ENCODE results near the gene SCN3A.

SCN3A gene

DNA sequence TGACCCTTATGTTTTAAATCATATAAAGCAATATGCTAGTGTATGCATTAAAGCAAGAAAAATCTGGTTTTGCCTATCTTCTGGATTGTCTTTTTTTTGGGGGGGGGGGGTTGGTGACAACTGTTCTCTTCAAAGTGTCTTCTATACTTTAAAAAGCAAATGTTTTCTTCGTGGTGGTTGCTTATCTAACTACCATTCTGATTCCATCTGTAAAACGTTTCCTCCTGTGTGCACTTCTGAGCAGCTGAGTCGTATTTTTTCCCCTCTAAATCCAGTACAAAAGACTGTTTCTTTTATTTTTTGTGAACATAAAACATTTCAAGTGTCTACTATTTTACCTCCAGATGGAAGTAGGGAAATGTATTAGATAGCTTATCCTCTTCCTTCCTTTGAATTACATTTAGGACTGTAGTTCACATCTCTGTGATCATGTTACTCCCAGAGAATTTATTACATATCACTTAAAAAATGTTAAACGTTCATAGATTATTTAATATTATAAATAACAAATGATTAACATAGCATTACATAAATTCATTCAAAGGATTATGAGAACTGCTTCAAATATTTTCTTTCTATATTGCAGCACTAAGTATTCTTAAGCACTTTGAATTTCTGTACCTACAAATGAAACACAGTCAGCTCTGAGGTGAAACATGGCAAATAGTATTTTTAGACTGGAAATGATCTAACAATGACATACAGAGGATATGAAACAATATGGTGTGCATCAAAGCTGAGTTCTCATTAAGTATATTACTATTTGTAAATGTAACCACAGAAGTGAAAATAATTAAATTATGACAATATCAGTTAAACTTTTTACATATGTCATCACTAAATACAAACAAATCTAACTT, 56.4 kb downstream of the SCN3A start:
- Histone ChIP-seq H3K9ac (ENCODE audit: low read depth, low read length) (no peak overlapping the region), H3K36me3 (ENCODE audit: control insufficient read depth, insufficient read depth, low read length) (no peaks in the 10 kb centered on the region), H3K9me3 (ENCODE audit: control insufficient read depth, insufficient read depth, low read length) (no peaks in the 10 kb centered on the region), H3K4me3 (ENCODE audit: low read depth, low read length) (no peak overlapping the region), H3K27me3 (ENCODE audit: control insufficient read depth, insufficient read depth, low read length) (no peaks in the 10 kb centered on the region), H3K27ac (ENCODE audit: low read depth, low read length) (no peak overlapping the region), H3K4me1 (ENCODE audit: control insufficient read depth, insufficient read depth, low read length) (no peaks in the 10 kb centered on the region; the same call in 1 of the 2 replicates)

DNA sequence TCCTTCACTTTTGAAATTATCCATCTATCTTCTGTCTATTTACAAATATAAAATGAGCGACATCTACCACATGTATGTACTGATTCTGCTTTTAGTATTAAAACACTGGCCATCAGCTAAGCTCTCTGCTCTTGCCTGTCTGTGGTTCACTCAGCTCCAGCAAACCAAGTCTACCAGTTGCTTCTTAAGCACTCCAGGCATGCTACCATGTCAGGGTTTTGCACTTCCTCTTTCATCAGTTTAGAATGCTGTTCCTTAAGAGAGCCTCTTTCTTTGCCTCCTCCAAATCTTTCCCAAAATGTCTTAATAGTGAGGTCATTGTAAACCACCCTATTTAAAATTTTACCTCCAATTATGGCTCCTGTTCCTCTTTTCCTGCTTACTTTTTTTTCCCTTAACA, 59.5 kb downstream of the SCN3A start:
- Histone ChIP-seq H3K27ac (ENCODE audit: low read depth, low read length) (no peak overlapping the region), H3K9me3 (ENCODE audit: control insufficient read depth, insufficient read depth, low read length) (no peaks in the 10 kb centered on the region), H3K4me1 (ENCODE audit: control insufficient read depth, insufficient read depth, low read length) (no peaks in the 10 kb centered on the region; the same call in 1 of the 2 replicates), H3K27me3 (ENCODE audit: control insufficient read depth, insufficient read depth, low read length) (no peaks in the 10 kb centered on the region), H3K9ac (ENCODE audit: low read depth, low read length) (no peak overlapping the region), H3K4me3 (ENCODE audit: low read depth, low read length) (no peak overlapping the region), H3K36me3 (ENCODE audit: control insufficient read depth, insufficient read depth, low read length) (no peaks in the 10 kb centered on the region)

DNA sequence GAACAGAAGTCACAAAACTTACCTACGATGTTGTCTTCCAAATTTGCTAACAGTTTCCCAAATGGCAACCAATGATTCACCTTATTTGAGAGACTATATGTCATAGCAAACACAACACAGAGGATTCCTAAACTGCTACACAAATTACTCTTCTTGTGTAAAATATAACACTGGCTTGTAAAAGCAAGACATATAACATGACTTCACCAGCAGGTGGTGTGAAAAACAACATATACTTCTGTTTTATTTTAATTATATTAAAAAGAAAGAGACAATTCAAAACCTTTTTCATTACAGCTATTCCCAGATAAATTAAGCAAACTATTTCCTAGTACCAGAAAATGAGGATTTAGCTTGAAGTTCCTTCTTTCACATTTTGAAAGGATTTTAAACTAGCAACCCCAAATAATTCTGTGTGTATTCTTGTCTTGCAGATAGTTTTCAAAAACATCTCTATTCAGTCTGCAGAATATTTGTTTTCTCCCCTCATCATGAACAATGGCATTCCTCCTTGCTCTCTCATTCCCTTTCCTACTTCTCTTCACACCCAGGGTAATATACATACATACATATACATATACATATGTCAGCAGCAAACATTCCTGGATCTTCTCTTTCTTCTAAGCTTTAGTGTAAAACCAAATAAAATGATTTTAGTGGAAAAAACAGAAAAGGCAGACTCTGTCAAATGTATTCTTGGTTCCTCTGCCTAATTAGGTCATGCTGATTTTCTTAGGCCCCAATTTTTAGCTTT, 62.1 kb downstream of the SCN3A start:
- no peak overlapping the region for H3K9ac ChIP-seq (ENCODE audit: low read depth, low read length)
- H3K27ac ChIP-seq (ENCODE audit: low read depth, low read length), result peak overlapping the region; percentile 59
- H3K9me3 ChIP-seq (ENCODE audit: control insufficient read depth, insufficient read depth, low read length), result no peaks in the 10 kb centered on the region
- no peak overlapping the region for H3K4me3 ChIP-seq (ENCODE audit: low read depth, low read length)
- H3K36me3 ChIP-seq (ENCODE audit: control insufficient read depth, insufficient read depth, low read length), result no peaks in the 10 kb centered on the region
- no peaks in the 10 kb centered on the region for H3K27me3 ChIP-seq (ENCODE audit: control insufficient read depth, insufficient read depth, low read length)
- no peaks in the 10 kb centered on the region; the same call in 1 of the 2 replicates for H3K4me1 ChIP-seq (ENCODE audit: control insufficient read depth, insufficient read depth, low read length)

DNA sequence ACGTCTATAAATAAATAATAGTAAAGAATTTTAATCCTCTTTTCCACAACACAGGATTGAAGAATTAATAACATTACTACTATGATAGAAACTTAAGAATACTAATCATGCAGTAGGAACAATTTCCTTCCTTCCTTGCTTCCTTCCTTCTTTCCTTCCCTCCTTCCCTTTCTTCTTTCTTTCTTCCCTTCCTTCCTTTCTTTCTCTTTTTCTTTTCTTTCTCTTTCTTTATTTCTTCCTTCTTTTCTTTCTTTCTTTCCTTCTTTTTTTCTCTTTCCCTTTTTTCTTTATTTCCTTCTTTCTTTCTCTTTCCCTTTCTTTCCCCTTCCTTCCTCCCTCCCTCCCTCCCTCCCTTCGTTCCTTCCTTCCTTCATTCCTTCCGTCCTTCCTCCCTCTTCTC, 77.6 kb downstream of the SCN3A start:
- H3K4me1 ChIP-seq (ENCODE audit: control insufficient read depth, insufficient read depth, low read length), result no peaks in the 10 kb centered on the region
- H3K9ac ChIP-seq (ENCODE audit: low read depth, low read length), result no peak overlapping the region
- H3K27me3 ChIP-seq (ENCODE audit: control insufficient read depth, insufficient read depth, low read length), result no peaks in the 10 kb centered on the region
- no peaks in the 10 kb centered on the region for H3K9me3 ChIP-seq (ENCODE audit: control insufficient read depth, insufficient read depth, low read length)
- no peak overlapping the region for H3K27ac ChIP-seq (ENCODE audit: low read depth, low read length)
- no peaks in the 10 kb centered on the region for H3K36me3 ChIP-seq (ENCODE audit: control insufficient read depth, insufficient read depth, low read length)
- no peak overlapping the region for H3K4me3 ChIP-seq (ENCODE audit: low read depth, low read length)

DNA sequence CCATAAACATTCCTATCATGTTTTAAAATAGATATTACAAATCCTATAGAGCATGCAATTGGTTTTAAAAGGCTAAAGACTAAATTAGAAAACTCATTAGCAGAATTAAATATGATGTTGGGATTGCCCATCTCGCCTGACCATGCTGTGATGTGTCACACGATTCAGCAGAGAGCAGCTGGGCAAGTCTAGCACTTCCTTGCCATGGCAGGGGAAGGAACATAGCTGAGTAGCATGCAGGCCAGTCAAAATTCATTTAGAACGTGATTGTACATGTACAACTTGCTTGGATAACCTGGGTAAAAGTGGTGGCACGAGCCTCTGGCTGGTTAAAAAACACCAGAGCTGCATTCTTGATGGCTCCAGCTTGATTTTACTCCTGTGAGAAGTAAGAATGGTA, 81.3 kb downstream of the SCN3A start:
- Histone ChIP-seq H3K27ac (ENCODE audit: low read depth, low read length) (no peak overlapping the region), H3K4me3 (ENCODE audit: low read depth, low read length) (no peak overlapping the region), H3K9me3 (ENCODE audit: control insufficient read depth, insufficient read depth, low read length) (no peaks in the 10 kb centered on the region), H3K4me1 (ENCODE audit: control insufficient read depth, insufficient read depth, low read length) (no peaks in the 10 kb centered on the region), H3K27me3 (ENCODE audit: control insufficient read depth, insufficient read depth, low read length) (no peaks in the 10 kb centered on the region), H3K9ac (ENCODE audit: low read depth, low read length) (no peak overlapping the region), H3K36me3 (ENCODE audit: control insufficient read depth, insufficient read depth, low read length) (no peaks in the 10 kb centered on the region)

DNA sequence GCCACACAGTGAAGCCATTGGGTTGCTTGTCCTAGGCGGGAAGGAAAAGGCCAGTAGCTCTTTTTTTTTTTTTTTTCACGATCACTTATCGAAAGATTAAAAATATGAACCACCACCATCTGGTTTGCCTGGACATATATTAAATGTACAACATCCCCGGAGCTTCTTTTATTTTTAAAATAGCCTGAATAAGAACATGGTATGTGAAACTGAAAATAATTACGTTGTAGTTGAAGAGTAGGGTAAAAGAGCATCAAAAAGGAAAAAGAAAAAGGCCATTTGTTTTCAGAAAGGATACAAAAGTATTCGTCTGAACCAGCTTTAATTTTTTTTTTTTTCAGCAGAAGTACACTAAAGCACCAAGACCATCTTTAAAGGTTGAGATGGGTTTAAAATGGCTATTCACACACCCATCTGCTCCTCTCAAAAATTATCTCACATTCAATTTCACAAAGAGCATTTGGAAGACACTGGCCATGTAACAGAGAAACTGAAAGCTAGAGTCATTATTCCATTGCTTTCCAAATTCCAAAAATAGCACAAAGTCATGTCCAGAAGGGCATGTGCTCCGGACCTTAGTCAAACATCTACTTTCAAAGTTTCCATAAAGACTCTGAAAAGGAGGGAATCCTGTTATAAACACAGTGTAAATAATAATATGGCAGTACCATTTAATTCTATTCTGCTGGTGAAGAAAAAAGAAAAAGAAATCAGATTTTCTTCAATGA, 82.9 kb downstream of the SCN3A start:
- no peak overlapping the region for H3K4me3 ChIP-seq (ENCODE audit: low read depth, low read length)
- H3K9ac ChIP-seq (ENCODE audit: low read depth, low read length), result no peak overlapping the region
- H3K36me3 ChIP-seq (ENCODE audit: control insufficient read depth, insufficient read depth, low read length), result no peaks in the 10 kb centered on the region

DNA sequence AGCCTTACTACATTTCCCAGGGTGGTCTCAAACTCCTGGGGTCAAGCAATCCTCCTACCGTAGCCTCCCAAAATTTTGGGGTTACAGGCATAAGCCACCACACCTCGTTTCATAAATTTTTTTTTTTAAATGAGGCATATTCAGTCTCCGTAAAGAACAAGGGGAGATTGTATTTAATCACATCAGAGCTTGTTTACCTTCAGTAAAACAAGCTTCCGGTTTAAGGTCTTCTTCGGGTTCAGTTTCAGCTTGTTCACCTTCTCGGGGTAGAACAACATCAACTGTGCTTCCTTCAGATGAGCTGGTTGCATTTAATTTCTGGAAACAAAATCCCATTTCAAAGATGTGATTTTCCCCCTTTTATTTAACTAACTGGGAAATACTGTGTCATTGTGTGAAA, 88.6 kb downstream of the SCN3A start:
- no peaks in the 10 kb centered on the region for H3K9me3 ChIP-seq (ENCODE audit: control insufficient read depth, insufficient read depth, low read length)
- H3K4me1 ChIP-seq (ENCODE audit: control insufficient read depth, insufficient read depth, low read length), result peaks cover 6% of the 10 kb centered on the region
- no peaks in the 10 kb centered on the region for H3K36me3 ChIP-seq (ENCODE audit: control insufficient read depth, insufficient read depth, low read length)
- H3K4me3 ChIP-seq (ENCODE audit: low read depth, low read length), result no peak overlapping the region
- no peak overlapping the region for H3K27ac ChIP-seq (ENCODE audit: low read depth, low read length)
- no peaks in the 10 kb centered on the region for H3K27me3 ChIP-seq (ENCODE audit: control insufficient read depth, insufficient read depth, low read length)
- no peak overlapping the region for H3K9ac ChIP-seq (ENCODE audit: low read depth, low read length)

More for the DNA sequence above, 82.9 kb downstream of the SCN3A start:
- Histone ChIP-seq H3K4me1 (ENCODE audit: control insufficient read depth, insufficient read depth, low read length) (no peaks in the 10 kb centered on the region; the same call in 1 of the 2 replicates), H3K27ac (ENCODE audit: low read depth, low read length) (no peak overlapping the region), H3K27me3 (ENCODE audit: control insufficient read depth, insufficient read depth, low read length) (no peaks in the 10 kb centered on the region), H3K9me3 (ENCODE audit: control insufficient read depth, insufficient read depth, low read length) (no peaks in the 10 kb centered on the region)

DNA sequence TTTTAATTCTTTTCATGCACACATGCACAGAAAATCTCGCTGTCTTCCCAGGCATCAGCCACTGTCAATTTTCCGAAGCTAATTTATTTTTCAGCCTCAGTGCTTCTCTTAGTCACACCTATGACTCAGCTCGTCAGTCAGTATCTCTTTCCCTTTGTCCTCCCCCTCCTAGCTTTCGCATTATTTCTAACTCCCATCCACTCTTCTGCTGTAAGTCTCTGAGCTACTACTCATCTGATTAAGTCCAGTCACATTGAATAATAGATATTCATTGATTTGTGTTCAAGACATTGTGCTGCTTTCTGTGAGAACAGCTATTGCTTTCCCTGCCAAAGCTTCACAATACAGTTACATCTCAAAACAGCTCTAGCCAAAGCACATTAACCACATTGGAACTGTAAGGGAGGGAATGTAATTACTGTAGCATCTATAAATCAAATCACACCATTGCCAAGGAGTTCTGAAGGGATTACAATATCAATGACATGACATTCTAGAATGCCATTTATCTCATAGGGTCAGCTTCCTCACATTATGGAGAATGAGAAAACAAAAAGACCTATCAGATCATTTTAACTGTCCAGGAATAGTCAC, 89.4 kb downstream of the SCN3A start:
- Histone ChIP-seq H3K4me1 (ENCODE audit: control insufficient read depth, insufficient read depth, low read length) (peaks cover 6% of the 10 kb centered on the region), H3K27ac (ENCODE audit: low read depth, low read length) (no peak overlapping the region), H3K4me3 (ENCODE audit: low read depth, low read length) (no peak overlapping the region)

DNA sequence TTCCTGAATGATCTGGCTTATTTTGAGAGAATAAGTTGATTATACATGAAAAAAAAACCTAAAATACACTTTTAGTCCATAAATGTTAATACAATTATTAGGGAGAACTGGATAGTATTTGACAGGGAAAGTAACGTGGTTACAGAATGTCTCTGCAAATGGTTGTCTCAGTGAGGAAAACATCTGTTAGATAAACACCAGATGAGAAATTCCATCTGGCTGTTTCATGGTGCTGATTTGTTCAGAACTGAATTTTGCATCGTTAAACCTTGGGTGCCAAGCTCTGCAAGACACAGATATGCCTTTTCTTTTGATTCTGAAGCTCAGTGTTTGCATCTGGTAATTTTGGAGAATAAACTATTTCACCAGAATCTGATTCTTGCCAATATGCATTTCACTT, 90.4 kb downstream of the SCN3A start:
- Histone ChIP-seq H3K9me3 (ENCODE audit: control insufficient read depth, insufficient read depth, low read length) (no peaks in the 10 kb centered on the region), H3K36me3 (ENCODE audit: control insufficient read depth, insufficient read depth, low read length) (no peaks in the 10 kb centered on the region), H3K4me3 (ENCODE audit: low read depth, low read length) (no peak overlapping the region), H3K9ac (ENCODE audit: low read depth, low read length) (no peak overlapping the region), H3K27me3 (ENCODE audit: control insufficient read depth, insufficient read depth, low read length) (no peaks in the 10 kb centered on the region), H3K4me1 (ENCODE audit: control insufficient read depth, insufficient read depth, low read length) (peaks cover 6% of the 10 kb centered on the region), H3K27ac (ENCODE audit: low read depth, low read length) (no peak overlapping the region)

More for the DNA sequence above, 89.4 kb downstream of the SCN3A start:
- Histone ChIP-seq H3K9ac (ENCODE audit: low read depth, low read length) (no peak overlapping the region), H3K9me3 (ENCODE audit: control insufficient read depth, insufficient read depth, low read length) (no peaks in the 10 kb centered on the region), H3K27me3 (ENCODE audit: control insufficient read depth, insufficient read depth, low read length) (no peaks in the 10 kb centered on the region), H3K36me3 (ENCODE audit: control insufficient read depth, insufficient read depth, low read length) (no peaks in the 10 kb centered on the region)

DNA sequence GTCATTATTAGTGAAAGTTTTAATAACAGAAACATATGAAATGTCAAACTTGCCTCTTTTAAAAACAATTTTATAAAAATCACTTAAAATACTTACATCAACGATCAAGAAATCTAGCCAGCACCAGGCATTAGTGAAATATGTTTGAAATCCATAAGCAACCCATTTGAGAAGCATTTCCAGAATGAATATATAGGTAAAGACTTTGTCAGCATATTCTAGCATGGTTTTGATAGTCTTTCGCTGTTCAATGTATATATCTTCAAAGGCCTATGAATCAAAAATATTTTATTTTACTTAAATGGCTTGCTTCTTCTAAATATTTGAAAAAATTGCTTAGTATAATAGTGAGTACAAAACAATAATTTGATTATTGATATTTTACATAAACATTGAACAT, 91.1 kb downstream of the SCN3A start:
- H3K36me3 ChIP-seq (ENCODE audit: control insufficient read depth, insufficient read depth, low read length), result no peaks in the 10 kb centered on the region
- H3K27ac ChIP-seq (ENCODE audit: low read depth, low read length), result no peak overlapping the region
- peaks cover 6% of the 10 kb centered on the region for H3K4me1 ChIP-seq (ENCODE audit: control insufficient read depth, insufficient read depth, low read length)
- H3K27me3 ChIP-seq (ENCODE audit: control insufficient read depth, insufficient read depth, low read length), result no peaks in the 10 kb centered on the region
- H3K9me3 ChIP-seq (ENCODE audit: control insufficient read depth, insufficient read depth, low read length), result no peaks in the 10 kb centered on the region
- H3K9ac ChIP-seq (ENCODE audit: low read depth, low read length), result no peak overlapping the region
- no peak overlapping the region for H3K4me3 ChIP-seq (ENCODE audit: low read depth, low read length)
